Hippocampal formation (tissue), 2 donors: ENCODE measurements around the gene C12orf75.
"Not testable (repeated sequence)": the region's sequence is repeated elsewhere in the genome, so short reads cannot be mapped to it uniquely, and the experiment has no call there.

Source experiments
- DNase-seq, 2 donors: peaks; one replicate each; lab custom pipeline; 2025; lab: John Stamatoyannopoulos, UW

Gene C12orf75

GRCh38 chr12:105330283-105330930, at the start of gene C12orf75:
Gene C12orf75, plus strand, starts transcription at chr12:105330691. Its CDS starts 201 bp downstream, at chr12:105330892.
- peak; percentile 27 to 59 for DNase-seq

GRCh38 chr12:105280966-105281693, 49.4 kb upstream of the C12orf75 start:
- no peak for DNase-seq

GRCh38 chr12:105281694-105282049, 48.8 kb upstream of the C12orf75 start:
- DNase-seq: no peak

GRCh38 chr12:105285378-105285777, 45.1 kb upstream of the C12orf75 start:
- no peak for DNase-seq

GRCh38 chr12:105287408-105287807, 43.1 kb upstream of the C12orf75 start:
- DNase-seq: no peak

GRCh38 chr12:105288311-105288996, 42.0 kb upstream of the C12orf75 start:
- DNase-seq: no peak

- no peak for DNase-seq
These were observed 41.2 kb upstream of the C12orf75 start for GRCh38 chr12:105289114-105289904.

- DNase-seq: no peak
These were observed 39.0 kb upstream of the C12orf75 start for GRCh38 chr12:105291531-105291930.

- DNase-seq: no peak
These were observed 37.8 kb upstream of the C12orf75 start for GRCh38 chr12:105292705-105293104.

- DNase-seq: no peak
These were observed 37.3 kb upstream of the C12orf75 start for GRCh38 chr12:105293187-105293586.

- DNase-seq: no peak
These were observed 36.3 kb upstream of the C12orf75 start for GRCh38 chr12:105294161-105294560.

GRCh38 chr12:105294886-105295479, 35.5 kb upstream of the C12orf75 start:
- DNase-seq: no peak

GRCh38 chr12:105296116-105297089, 34.1 kb upstream of the C12orf75 start:
- no peak for DNase-seq

GRCh38 chr12:105300883-105301282, 29.6 kb upstream of the C12orf75 start:
- no peak for DNase-seq

GRCh38 chr12:105301696-105302095, 28.8 kb upstream of the C12orf75 start:
- DNase-seq: no peak

GRCh38 chr12:105302986-105303385, 27.5 kb upstream of the C12orf75 start:
- DNase-seq: not testable (repeated sequence)

- not testable (repeated sequence) for DNase-seq
These were observed 25.9 kb upstream of the C12orf75 start for GRCh38 chr12:105304626-105305025.

GRCh38 chr12:105307601-105308314, 22.7 kb upstream of the C12orf75 start:
- not testable (repeated sequence) for DNase-seq

- not testable (repeated sequence) for DNase-seq
These were observed 21.7 kb upstream of the C12orf75 start for GRCh38 chr12:105308839-105309238.

- not testable (repeated sequence) for DNase-seq
These were observed 21.1 kb upstream of the C12orf75 start for GRCh38 chr12:105309384-105309783.
